ENCODE results near the gene HMGXB4.

Gene HMGXB4

DNA sequence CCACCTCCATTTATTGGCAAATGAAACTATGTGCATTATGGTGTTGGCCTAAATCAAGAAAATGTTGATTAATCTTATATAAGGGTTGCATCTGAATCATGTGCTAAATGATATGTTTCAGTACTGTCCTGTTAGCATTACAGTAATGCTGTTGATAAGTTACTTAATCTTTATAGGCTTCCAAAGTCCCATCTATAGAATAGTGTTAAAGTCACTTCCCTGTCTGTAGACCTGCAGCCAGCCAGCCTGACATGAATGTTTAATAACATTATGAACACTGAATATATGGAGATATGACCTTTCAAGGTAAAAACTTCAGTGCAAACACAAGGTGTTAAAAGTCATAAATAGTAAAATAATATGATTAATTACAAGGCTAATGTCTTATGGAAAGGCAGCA, 38.8 kb downstream of the HMGXB4 start:
- Histone ChIP-seq H3K4me2 (ENCODE audit: low read depth, low read length, poor library complexity, severe bottlenecking) (no peak overlapping the region), H3K9me3 (ENCODE audit: insufficient read depth, low read length) (no peaks in the 10 kb centered on the region), H2AFZ (ENCODE audit: low read depth, low read length, severe bottlenecking) (no peak overlapping the region), H3F3A (ENCODE audit: insufficient read depth) (peaks cover 26% of the 10 kb centered on the region), H3K27ac (ENCODE audit: low read depth, low read length) (no peak overlapping the region), H4K20me1 (ENCODE audit: low read depth, low read length) (no peaks in the 10 kb centered on the region), H3K9ac (ENCODE audit: low read length) (no peak overlapping the region), H3K79me2 (ENCODE audit: insufficient read depth, low read length) (no peaks in the 10 kb centered on the region), H3K9me2 (replicated peaks; ENCODE audit: insufficient read depth, low read length) (no peaks in the 10 kb centered on the region), H3K36me3 (ENCODE audit: low read length) (peaks cover 34% of the 10 kb centered on the region; the same call in 1 of the 2 replicates), H3K4me3 (ENCODE audit: insufficient read depth, low read length, poor library complexity, severe bottlenecking) (no peak overlapping the region), H3K27me3 (ENCODE audit: low read length) (no peaks in the 10 kb centered on the region)
- TF ChIP-seq, protein P1, sequence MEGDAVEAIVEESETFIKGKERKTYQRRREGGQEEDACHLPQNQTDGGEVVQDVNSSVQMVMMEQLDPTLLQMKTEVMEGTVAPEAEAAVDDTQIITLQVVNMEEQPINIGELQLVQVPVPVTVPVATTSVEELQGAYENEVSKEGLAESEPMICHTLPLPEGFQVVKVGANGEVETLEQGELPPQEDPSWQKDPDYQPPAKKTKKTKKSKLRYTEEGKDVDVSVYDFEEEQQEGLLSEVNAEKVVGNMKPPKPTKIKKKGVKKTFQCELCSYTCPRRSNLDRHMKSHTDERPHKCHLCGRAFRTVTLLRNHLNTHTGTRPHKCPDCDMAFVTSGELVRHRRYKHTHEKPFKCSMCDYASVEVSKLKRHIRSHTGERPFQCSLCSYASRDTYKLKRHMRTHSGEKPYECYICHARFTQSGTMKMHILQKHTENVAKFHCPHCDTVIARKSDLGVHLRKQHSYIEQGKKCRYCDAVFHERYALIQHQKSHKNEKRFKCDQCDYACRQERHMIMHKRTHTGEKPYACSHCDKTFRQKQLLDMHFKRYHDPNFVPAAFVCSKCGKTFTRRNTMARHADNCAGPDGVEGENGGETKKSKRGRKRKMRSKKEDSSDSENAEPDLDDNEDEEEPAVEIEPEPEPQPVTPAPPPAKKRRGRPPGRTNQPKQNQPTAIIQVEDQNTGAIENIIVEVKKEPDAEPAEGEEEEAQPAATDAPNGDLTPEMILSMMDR (IDR thresholded peaks at IDR 0.05; ENCODE audit: insufficient read depth, low read length, poor library complexity, severe bottlenecking) = no peak
- TF ChIP-seq EZH2phosphoT487 (conservative IDR thresholded peaks at IDR 0.05; ENCODE audit: low read length) = no peak

DNA sequence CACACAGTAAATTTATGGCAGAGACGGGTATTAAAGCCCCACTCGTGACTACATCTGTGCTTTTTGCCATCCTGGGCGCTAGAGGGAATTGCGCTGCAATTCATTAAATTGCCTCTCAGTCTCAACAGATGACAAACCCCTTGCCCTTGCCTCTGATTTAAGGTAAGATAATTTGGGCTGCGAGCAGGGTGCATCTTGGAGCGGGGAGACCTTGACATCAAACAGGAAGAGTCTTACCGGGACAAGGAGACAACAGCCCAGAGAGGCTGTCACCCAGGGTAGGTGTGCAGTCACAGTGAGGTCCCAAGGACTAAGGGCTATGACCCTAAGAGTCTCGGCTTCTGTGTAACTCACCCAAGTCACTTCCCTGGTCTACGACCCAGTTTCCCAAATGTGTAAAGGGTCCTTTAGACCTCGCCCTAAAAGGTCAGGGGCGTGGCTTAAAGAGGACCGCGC, 42.0 kb downstream of the HMGXB4 start:
- H3K4me2 ChIP-seq (ENCODE audit: low read depth, low read length, poor library complexity, severe bottlenecking) = peak overlapping the region; percentile 88
- no peaks in the 10 kb centered on the region for H3K9me2 ChIP-seq (replicated peaks; ENCODE audit: insufficient read depth, low read length)
- no peaks in the 10 kb centered on the region for H4K20me1 ChIP-seq (ENCODE audit: low read depth, low read length)
- peaks cover 16% of the 10 kb centered on the region; the same call in 1 of the 2 replicates for H3K36me3 ChIP-seq (ENCODE audit: low read length)
- no peaks in the 10 kb centered on the region for H3K79me2 ChIP-seq (ENCODE audit: insufficient read depth, low read length)
- peak overlapping the region; percentile 96 for H2AFZ ChIP-seq (ENCODE audit: low read depth, low read length, severe bottlenecking)
- H3K27me3 ChIP-seq (ENCODE audit: low read length) = no peaks in the 10 kb centered on the region
- peaks cover 26% of the 10 kb centered on the region for H3F3A ChIP-seq (ENCODE audit: insufficient read depth)
- H3K27ac ChIP-seq (ENCODE audit: low read depth, low read length) = peak overlapping the region; percentile 65
- TF ChIP-seq, protein P1 (IDR thresholded peaks at IDR 0.05; ENCODE audit: insufficient read depth, low read length, poor library complexity, severe bottlenecking) = no peak
- no peak for TF ChIP-seq EZH2phosphoT487 (conservative IDR thresholded peaks at IDR 0.05; ENCODE audit: low read length)
- H3K9ac ChIP-seq (ENCODE audit: low read length) = peak overlapping the region; percentile 70
- peak overlapping the region; percentile 81 for H3K4me3 ChIP-seq (ENCODE audit: insufficient read depth, low read length, poor library complexity, severe bottlenecking)
- no peaks in the 10 kb centered on the region for H3K9me3 ChIP-seq (ENCODE audit: insufficient read depth, low read length)

DNA sequence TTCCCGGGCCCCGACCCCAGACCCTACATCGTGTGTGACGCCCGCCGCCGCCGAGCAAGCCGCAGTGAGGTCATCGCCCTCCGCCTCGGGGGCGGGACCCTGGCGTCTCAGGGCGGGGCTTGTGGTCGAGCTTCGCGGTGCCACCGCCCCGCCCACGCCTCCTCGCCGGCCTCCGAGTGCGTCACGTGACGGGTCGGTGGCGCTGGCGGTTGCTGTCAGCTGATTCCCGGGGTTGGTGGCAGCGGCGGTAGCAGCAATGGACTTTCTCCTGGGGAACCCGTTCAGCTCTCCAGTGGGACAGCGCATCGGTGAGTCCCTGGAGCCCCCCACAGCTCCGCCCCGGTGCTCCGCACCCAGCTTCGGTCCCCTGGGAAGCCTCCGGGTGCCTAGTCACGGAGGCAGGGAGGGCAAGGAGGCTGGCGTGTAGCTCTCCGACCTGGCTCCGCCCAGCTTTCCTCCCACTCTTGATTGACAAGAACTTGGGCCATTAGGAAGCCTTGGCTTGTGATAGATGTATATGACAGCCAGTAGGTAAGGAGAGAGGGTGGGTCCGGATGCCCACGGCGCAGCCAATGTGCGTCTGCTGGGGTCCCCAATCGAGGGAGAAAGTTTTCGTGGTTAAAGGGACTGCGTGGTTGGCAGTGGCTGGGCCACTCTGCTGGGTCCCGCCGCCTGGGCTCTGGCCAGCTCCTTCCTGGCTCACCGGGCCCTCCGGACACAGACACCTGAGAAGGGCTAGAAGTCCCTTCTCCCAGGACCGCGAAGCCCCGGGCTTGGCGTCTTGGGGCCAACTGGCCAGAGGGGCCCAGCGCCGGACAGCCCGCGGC, 42.6 kb downstream of the HMGXB4 start, which contains the start of gene TOM1:
TSS of gene TOM1 (plus strand) at position 222 of the 827 bp plus-strand sequence. CDS start at position 257, 35 bp downstream.
- H3K79me2 ChIP-seq (ENCODE audit: insufficient read depth, low read length) = no peaks in the 10 kb centered on the region
- TF ChIP-seq, protein P1 (IDR thresholded peaks at IDR 0.05; ENCODE audit: insufficient read depth, low read length, poor library complexity, severe bottlenecking) = no peak
- TF ChIP-seq EZH2phosphoT487 (conservative IDR thresholded peaks at IDR 0.05; ENCODE audit: low read length) = no peak
- no peaks in the 10 kb centered on the region for H4K20me1 ChIP-seq (ENCODE audit: low read depth, low read length)
- H3K4me3 ChIP-seq (ENCODE audit: insufficient read depth, low read length, poor library complexity, severe bottlenecking) = peak within 1 kb of the TSS; percentile 81
- peak within 1 kb of the TSS; percentile 70 for H3K9ac ChIP-seq (ENCODE audit: low read length)
- H3K4me2 ChIP-seq (ENCODE audit: low read depth, low read length, poor library complexity, severe bottlenecking) = peak within 1 kb of the TSS; percentile 88
- H3K9me3 ChIP-seq (ENCODE audit: insufficient read depth, low read length) = no peaks in the 10 kb centered on the region
- no peaks in the 10 kb centered on the region for H3K9me2 ChIP-seq (replicated peaks; ENCODE audit: insufficient read depth, low read length)
- H3K36me3 ChIP-seq (ENCODE audit: low read length) = peaks cover 14% of the 10 kb centered on the region; the same call in 1 of the 2 replicates
- H3K27ac ChIP-seq (ENCODE audit: low read depth, low read length) = peak within 1 kb of the TSS; percentile 65
- H3F3A ChIP-seq (ENCODE audit: insufficient read depth) = peaks cover 24% of the 10 kb centered on the region
- H2AFZ ChIP-seq (ENCODE audit: low read depth, low read length, severe bottlenecking) = peak within 1 kb of the TSS; percentile 96
- H3K27me3 ChIP-seq (ENCODE audit: low read length) = no peaks in the 10 kb centered on the region
